ENCODE measurements around the gene TMEM131.

Gene TMEM131

GRCh38 chr2:97734061-97735051 is 261.4 kb downstream of the TMEM131 start:
- no peak for DNase-seq

GRCh38 chr2:97733341-97734035 is 262.3 kb downstream of the TMEM131 start:
- DNase-seq: no peak

- no peak for DNase-seq
Measured at GRCh38 chr2:97732436-97733340, 263.1 kb downstream of the TMEM131 start.

- DNase-seq: no peak
Measured at GRCh38 chr2:97731274-97732020, 264.3 kb downstream of the TMEM131 start.

- DNase-seq: no peak
Measured at GRCh38 chr2:97730245-97730644, 265.5 kb downstream of the TMEM131 start.

- no peak for DNase-seq
Measured at GRCh38 chr2:97728091-97728731, 267.5 kb downstream of the TMEM131 start.

GRCh38 chr2:97727296-97727695 is 268.5 kb downstream of the TMEM131 start:
- DNase-seq: no peak

GRCh38 chr2:97726261-97727064 is 269.3 kb downstream of the TMEM131 start:
- DNase-seq: no peak

GRCh38 chr2:97724946-97725688 is 270.6 kb downstream of the TMEM131 start:
- DNase-seq: no peak

GRCh38 chr2:97724501-97724900 is 271.2 kb downstream of the TMEM131 start:
- no peak for DNase-seq

GRCh38 chr2:97724073-97724410 is 271.7 kb downstream of the TMEM131 start:
- no peak for DNase-seq

GRCh38 chr2:97723156-97724072 is 272.3 kb downstream of the TMEM131 start:
- no peak for DNase-seq

- no peak for DNase-seq
Measured at GRCh38 chr2:97722227-97722626, 273.5 kb downstream of the TMEM131 start.

- no peak for DNase-seq
Measured at GRCh38 chr2:97720746-97721145, 275.0 kb downstream of the TMEM131 start.

GRCh38 chr2:97719362-97720155 is 276.2 kb downstream of the TMEM131 start:
- no peak for DNase-seq

GRCh38 chr2:97718942-97719341 is 276.8 kb downstream of the TMEM131 start:
- no peak for DNase-seq

- no peak for DNase-seq
Measured at GRCh38 chr2:97718051-97718882, 277.5 kb downstream of the TMEM131 start.
